Keratinocyte (primary cell): ENCODE results near the gene HOXC11. TPM values are rescaled to one million over a fixed set of nuclear protein-coding genes. Genes with fewer than 3 reads are reported as not detected.

Experiments used
- DNase-seq: peaks from one replicate; pipeline ENCODE4 v3.0.0-alpha.2; 2011; ENCODE audit warnings: low read depth, missing footprints, low spot score
- FAIRE-seq: peaks from 2 replicates; lab custom pipeline; 2011; peaks lifted over from hg19 to GRCh38; lab: Jason Lieb, UNC
- H2AFZ ChIP-seq: 2 replicates; pipeline ENCODE4 v1.6.0; 2012; ENCODE audit warnings: low read length, control low read depth, inconsistent platforms; ENCODE audit not compliant: control insufficient read depth
- H3K27ac ChIP-seq: 2 replicates; pipeline ENCODE4 v1.5.1; 2011; ENCODE audit warnings: low read length; ENCODE audit not compliant: control insufficient read depth, insufficient read depth
- H3K27me3 ChIP-seq: 3 replicates; pipeline ENCODE4 v1.6.0; 2011; ENCODE audit warnings: low read length; ENCODE audit not compliant: control insufficient read depth, insufficient read depth; ENCODE audit errors: extremely low read depth
- H3K36me3 ChIP-seq, 2 experiments: 2 replicates in 1 of 2; 3 replicates in 1 of 2; pipeline ENCODE4 v1.5.1; 2011; ENCODE audit warnings: low read length in 2 of 2, mild to moderate bottlenecking in 1 of 2; ENCODE audit not compliant: control insufficient read depth in 2 of 2, insufficient read depth in 2 of 2; ENCODE audit errors: extremely low read depth in 1 of 2
- H3K4me1 ChIP-seq: 3 replicates; pipeline ENCODE4 v1.5.1; 2011; ENCODE audit warnings: low read length; ENCODE audit not compliant: control insufficient read depth, insufficient read depth; ENCODE audit errors: extremely low read depth
- H3K4me2 ChIP-seq: 3 replicates; pipeline ENCODE4 v1.6.0; 2011; ENCODE audit warnings: low read depth, low read length; ENCODE audit not compliant: control insufficient read depth, insufficient read depth; ENCODE audit errors: extremely low read depth
- H3K4me3 ChIP-seq, 3 experiments: fragments of 200-600 bp in 1 of 3; sonication (generic) in 1 of 3; 2 replicates in 2 of 3; 3 replicates in 1 of 3; pipeline ENCODE4 v1.5.1; 2011 to 2016; ENCODE audit warnings: low read length in 3 of 3, mild to moderate bottlenecking in 3 of 3, control low read depth in 2 of 3, inconsistent platforms in 1 of 3, low read depth in 1 of 3, mixed read lengths in 1 of 3, mixed run types in 1 of 3, moderate library complexity in 1 of 3; ENCODE audit not compliant: control insufficient read depth in 2 of 3, insufficient read depth in 2 of 3; ENCODE audit errors: extremely low read depth in 1 of 3
- H3K79me2 ChIP-seq: 2 replicates; pipeline ENCODE4 v1.6.0; 2012; ENCODE audit warnings: low read length; ENCODE audit not compliant: control insufficient read depth, insufficient read depth
- H3K9ac ChIP-seq: 3 replicates; pipeline ENCODE4 v1.6.0; 2011; ENCODE audit warnings: low read length; ENCODE audit not compliant: control insufficient read depth, insufficient read depth; ENCODE audit errors: extremely low read depth
- H3K9me1 ChIP-seq: 3 replicates; pipeline ENCODE4 v1.6.0; 2011; ENCODE audit warnings: low read length; ENCODE audit not compliant: control insufficient read depth, insufficient read depth; ENCODE audit errors: extremely low read depth
- H3K9me3 ChIP-seq: 2 replicates; pipeline ENCODE4 v1.5.1; 2012; ENCODE audit warnings: low read depth, low read length; ENCODE audit not compliant: control insufficient read depth
- H4K20me1 ChIP-seq: 3 replicates; pipeline ENCODE4 v1.6.0; 2011; ENCODE audit warnings: low read length; ENCODE audit not compliant: control insufficient read depth, insufficient read depth; ENCODE audit errors: extremely low read depth
- EZH2 ChIP-seq: IDR thresholded peaks from one replicate; pipeline ENCODE4 v1.6.1; 2012; ENCODE audit warnings: inconsistent platforms, mild to moderate bottlenecking, low read length, moderate library complexity
- dilution Hi-C: fragments of 300-500 bp; cut with MboI; formaldehyde crosslinking; loops from one replicate; pipeline ENCODE4 v1.7.0; 2020; ENCODE audit warnings: low sequenced_read_pairs; ENCODE audit not compliant: extremely low pct_ligation_motif_present
- polyA plus RNA-seq, 5 experiments: library from polyadenylated mRNA; depleted of rRNA in 3 of 5; stranded (reverse) in 3 of 5; stranded (forward) in 1 of 5; unstranded in 1 of 5; fragments of >200 nt; gene quantifications; 1 replicate in 1 of 5; 2 replicates in 3 of 5; 3 replicates in 1 of 5; pipeline versions ENCODE4 v1.2.1 to v1.2.3, GENCODE V29; 2011 to 2012; ENCODE audit warnings: missing spikeins in 2 of 5, low read depth in 1 of 5, low replicate concordance in 1 of 5
- TF ChIP-seq, protein P1 (sequence below), 3 experiments: IDR thresholded peaks in 1 of 3; conservative IDR thresholded peaks in 1 of 3; optimal IDR thresholded peaks in 1 of 3; 2 replicates in 2 of 3; 3 replicates in 1 of 3; pipeline versions ENCODE3 to v1.5.1; 2011; ENCODE audit warnings: low read length in 3 of 3, mild to moderate bottlenecking in 3 of 3, moderate library complexity in 2 of 3, control low read depth in 1 of 3, inconsistent platforms in 1 of 3; ENCODE audit not compliant: insufficient read depth in 2 of 3; ENCODE audit errors: extremely low read depth in 1 of 3

HOXC11 gene
- polyA plus RNA-seq, 1 donor (not counting 4 experiments of a cell fraction or from before 2014, with no cell fraction given) = 1.6 TPM

DNA sequence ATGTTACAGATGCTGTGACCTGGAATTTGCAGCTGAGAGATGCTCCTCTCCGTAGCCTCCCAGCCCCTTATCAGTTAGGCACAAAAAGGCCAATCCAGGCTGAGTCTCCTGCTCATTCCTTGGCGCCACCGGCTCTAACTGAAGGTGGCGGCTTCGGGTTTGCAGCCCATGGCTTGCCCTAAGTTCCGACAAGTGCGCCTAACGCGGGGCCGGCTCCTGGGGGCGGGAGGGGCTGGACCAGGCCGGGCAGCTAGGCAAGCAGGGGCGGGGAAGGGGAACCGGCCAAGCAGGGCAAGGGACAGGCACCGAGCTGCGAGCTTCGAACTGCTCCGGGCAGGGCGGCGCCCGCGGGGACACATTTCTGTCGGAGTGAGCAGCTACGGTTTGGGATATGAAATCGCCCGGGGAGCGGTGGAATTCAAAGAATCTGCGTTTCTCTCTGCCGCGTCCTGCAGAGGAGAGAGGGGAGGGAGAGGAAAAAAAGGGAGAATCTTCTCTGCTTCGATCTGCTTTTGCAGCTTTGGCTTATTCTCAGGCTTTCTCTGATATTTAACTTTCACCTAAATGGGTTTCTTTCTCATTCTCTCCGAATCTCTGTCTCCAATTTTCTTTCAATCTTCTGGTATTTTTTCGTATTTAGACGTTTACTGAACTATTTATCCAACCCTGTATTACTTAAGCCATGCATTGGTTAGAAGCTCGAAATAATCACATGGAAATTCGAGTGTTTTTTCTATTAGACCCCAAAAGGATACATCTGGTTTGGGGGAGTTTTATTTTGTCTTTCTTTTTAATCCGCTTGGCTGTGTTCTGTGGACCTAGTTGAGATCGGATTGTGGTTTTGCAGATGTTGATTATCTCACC is 19.8 kb upstream of the HOXC11 start:
- Histone ChIP-seq H3K27me3 (peaks cover 83% of the 10 kb centered on the region), H4K20me1 (no peaks in the 10 kb centered on the region), H3K9me1 (no peaks in the 10 kb centered on the region), H2AFZ (no peak overlapping the region), H3K4me1 (peaks cover 43% of the 10 kb centered on the region), H3K4me3 (peak overlapping the region in 1 of 3 experiments; percentile 43), H3K4me2 (peak overlapping the region; percentile 70), H3K9ac (no peak overlapping the region), H3K9me3 (no peaks in the 10 kb centered on the region), H3K27ac (no peak overlapping the region), H3K36me3 (no peaks in the 10 kb centered on the region), H3K79me2 (no peaks in the 10 kb centered on the region)
- no peak for DNase-seq
- dilution Hi-C loops = no loop called here
- TF ChIP-seq, protein P1, sequence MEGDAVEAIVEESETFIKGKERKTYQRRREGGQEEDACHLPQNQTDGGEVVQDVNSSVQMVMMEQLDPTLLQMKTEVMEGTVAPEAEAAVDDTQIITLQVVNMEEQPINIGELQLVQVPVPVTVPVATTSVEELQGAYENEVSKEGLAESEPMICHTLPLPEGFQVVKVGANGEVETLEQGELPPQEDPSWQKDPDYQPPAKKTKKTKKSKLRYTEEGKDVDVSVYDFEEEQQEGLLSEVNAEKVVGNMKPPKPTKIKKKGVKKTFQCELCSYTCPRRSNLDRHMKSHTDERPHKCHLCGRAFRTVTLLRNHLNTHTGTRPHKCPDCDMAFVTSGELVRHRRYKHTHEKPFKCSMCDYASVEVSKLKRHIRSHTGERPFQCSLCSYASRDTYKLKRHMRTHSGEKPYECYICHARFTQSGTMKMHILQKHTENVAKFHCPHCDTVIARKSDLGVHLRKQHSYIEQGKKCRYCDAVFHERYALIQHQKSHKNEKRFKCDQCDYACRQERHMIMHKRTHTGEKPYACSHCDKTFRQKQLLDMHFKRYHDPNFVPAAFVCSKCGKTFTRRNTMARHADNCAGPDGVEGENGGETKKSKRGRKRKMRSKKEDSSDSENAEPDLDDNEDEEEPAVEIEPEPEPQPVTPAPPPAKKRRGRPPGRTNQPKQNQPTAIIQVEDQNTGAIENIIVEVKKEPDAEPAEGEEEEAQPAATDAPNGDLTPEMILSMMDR (optimal IDR thresholded peaks at IDR 0.05 in 1 of 3, IDR thresholded peaks at IDR 0.05 in 1 of 3, conservative IDR thresholded peaks at IDR 0.05 in 1 of 3; ENCODE audit: extremely low read depth in 1 of 3, insufficient read depth in 2 of 3, low read length in 3 of 3) = no peak
- no peak for TF ChIP-seq EZH2
- no peak for FAIRE-seq

DNA sequence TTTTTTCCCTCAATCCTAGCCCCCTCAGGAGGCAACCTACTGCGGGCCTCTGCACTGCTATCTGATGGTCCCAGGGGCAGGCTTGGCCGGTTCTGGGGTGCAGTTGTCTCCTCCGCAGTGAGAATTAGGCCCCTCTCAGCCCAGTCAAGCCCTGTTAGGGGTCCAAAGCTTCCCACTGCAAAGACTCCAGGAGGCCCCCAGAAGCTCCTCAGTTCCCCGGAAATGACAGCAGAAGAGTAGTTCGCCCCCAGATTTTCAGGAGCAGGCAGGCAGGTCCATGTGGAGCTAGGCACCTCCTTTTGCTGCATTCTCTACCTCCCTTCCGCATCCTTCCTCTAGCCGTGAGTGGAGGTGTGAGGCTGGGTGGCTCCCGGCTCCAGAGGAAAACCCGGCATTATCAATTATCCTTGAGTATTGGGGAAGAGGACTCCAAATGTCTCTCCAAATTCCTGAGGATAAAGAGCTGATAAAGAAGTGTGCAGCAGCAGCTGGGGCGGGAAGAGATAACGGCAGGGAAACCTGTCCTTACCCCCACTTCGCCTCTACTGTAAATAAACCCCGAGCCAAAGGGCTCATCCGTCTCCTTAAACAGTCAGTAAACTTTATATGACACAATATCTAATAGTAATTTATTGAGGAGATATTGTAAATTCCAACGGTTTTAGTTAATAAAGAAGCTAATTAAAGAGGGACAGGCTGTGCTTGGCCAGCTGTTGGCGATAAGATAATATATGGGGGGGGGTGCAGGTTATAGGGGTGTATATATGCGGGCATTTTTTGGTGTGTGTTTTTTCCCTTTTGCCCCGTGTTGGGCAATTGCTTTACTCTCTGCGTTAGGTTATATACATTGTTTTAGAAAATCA is 18.9 kb upstream of the HOXC11 start:
- TF ChIP-seq, protein P1 (optimal IDR thresholded peaks at IDR 0.05 in 1 of 3, IDR thresholded peaks at IDR 0.05 in 1 of 3, conservative IDR thresholded peaks at IDR 0.05 in 1 of 3; ENCODE audit: extremely low read depth in 1 of 3, insufficient read depth in 2 of 3, low read length in 3 of 3) = no peak
- TF ChIP-seq EZH2 = no peak
- H3K4me2 ChIP-seq = no peak overlapping the region
- H4K20me1 ChIP-seq = no peaks in the 10 kb centered on the region

More for the DNA sequence above, 18.9 kb upstream of the HOXC11 start:
- DNase-seq = no peak
- Histone ChIP-seq H3K9me3 (no peaks in the 10 kb centered on the region), H3K4me1 (peaks cover 43% of the 10 kb centered on the region), H3K79me2 (no peaks in the 10 kb centered on the region), H2AFZ (no peak overlapping the region), H3K36me3 (no peaks in the 10 kb centered on the region), H3K9ac (no peak overlapping the region), H3K4me3 (peak overlapping the region in 1 of 3 experiments; percentile 60), H3K27ac (no peak overlapping the region), H3K27me3 (peaks cover 89% of the 10 kb centered on the region), H3K9me1 (no peaks in the 10 kb centered on the region)
- dilution Hi-C loops = no loop called here
- no peak for FAIRE-seq
